Measurements from ENCODE around the gene ACKR2.

The ACKR2 gene

DNA sequence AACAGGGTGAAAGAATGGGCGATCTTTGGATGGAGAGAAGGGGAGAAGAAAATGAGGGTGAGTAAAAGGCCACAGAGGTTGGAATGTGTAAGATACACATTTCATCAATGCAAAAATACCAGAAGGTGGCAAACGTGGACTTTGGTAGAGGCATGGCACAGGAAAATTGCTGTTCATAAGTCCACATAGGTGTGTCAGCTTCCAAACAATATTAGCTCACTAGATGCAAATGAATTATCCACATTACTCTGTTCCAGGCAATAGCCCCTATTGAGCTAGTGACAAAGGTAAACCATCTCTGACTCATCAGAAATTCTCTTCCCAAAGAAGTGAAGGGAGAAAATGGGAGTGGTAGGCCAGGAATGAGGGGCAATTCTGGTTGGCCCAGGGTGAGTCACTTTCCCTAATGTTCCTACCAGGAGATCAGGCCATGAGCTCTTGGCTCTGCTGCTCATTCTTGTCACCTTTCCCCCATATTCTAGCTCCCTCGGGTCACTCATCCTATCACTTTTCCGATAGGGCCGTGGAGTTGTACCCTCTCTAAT is 19.9 kb downstream of the ACKR2 start:
- no peak for DNase-seq (ENCODE audit: low read depth in 4 of 4, low spot score in 1 of 4)

DNA sequence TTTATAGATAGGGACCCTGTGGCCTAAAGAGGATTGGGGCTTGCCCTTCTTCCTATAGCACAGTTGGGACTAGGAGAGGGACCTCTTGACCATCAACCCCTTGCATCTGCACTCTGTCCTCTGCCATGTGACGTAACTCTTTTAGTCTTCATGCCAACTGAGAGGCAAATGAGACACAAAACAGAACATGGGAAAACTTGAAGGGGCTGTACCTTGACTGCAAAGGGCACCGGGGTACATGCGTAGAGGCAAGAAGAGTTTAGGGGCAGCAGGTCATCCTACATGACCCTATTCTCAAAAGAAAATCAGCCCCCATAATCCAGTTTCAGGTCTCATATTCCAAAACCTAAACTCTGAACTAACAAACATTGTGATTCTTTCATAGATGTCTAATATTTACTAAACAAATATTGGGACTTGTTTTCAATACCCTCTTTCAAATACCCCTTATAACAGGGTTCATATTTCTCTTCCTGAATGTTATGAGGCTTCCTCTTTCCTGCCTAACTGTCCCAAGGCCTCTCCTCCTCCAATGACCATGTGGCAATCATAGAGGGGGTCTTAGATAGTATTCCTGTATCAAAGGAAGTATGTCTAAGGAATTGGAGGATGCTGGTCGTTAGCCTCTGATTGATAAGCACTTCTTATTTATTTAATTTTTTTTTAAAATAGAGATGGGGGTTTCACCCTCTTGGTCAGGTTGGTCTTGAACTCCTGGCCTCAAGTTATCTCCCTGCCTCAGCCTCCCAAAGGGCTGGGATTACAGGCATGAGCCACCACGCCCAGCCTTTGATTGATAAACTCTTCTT is 20.6 kb downstream of the ACKR2 start:
- DNase-seq (ENCODE audit: low read depth in 4 of 4, low spot score in 1 of 4) = no peak

DNA sequence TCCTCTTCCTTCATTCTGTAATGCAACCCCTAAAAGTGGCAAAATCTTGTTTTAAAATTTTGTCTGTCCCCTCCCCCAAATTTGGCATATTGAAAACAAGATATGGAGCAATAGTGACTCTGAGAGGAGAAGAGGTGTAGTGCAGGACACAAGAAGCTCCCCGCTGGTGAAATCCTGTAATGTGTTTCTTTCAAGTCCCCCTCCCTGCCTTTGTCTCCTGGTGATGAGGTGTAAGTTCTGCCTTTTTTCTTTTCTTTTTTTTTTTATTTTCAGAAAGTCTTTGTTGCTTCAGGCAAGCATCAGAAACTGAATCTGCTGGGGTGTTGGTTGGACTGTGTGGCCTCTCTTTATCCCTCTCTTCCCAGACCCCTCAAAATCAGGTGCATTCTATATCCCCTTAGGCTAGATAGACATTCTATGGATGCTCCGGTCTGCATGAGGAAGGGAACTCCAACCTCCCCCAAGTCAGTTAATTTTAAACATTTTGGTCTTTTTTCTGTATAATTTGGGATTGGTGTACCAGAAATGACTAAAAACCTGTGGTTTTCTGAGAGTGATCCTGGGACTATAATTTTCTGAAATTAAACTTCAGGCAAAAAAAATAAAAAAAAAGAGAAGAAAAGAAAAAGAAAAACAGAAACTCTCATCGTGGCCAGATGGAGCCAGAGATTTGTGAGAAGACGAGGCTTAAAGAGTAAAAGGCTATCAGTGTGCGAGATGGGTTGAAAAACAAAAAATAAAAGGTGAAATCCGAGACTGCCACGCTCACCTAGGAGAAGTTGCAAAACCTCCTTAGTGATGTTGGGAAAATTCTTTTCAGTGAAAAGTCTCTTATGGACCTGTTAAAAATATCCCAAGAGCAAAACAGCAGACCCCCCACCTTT is 21.4 kb downstream of the ACKR2 start:
- no peak for DNase-seq (ENCODE audit: low read depth in 4 of 4, low spot score in 1 of 4)

DNA sequence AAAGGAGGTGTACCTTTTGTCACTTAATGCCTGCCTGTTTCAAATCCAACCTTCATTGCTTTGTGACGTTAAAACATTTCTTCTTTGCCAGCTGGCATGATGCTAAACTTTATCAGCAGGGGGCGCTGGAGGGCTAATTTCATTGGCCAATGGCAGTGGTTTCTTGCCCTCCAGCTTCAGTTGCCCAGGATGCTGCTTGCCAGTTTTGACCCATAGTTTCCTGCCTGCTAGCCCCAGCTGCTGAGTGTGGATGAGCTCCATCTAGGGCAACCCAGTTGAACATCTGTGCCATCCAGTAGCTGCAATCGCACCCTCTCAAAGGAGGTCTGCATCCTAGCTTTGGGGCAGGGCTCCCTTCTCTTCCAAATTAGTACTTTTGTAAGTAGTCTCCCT is 22.1 kb downstream of the ACKR2 start:
- peak; percentile 52 to 73 (median 65) for DNase-seq (ENCODE audit: low read depth in 4 of 4, low spot score in 1 of 4)

DNA sequence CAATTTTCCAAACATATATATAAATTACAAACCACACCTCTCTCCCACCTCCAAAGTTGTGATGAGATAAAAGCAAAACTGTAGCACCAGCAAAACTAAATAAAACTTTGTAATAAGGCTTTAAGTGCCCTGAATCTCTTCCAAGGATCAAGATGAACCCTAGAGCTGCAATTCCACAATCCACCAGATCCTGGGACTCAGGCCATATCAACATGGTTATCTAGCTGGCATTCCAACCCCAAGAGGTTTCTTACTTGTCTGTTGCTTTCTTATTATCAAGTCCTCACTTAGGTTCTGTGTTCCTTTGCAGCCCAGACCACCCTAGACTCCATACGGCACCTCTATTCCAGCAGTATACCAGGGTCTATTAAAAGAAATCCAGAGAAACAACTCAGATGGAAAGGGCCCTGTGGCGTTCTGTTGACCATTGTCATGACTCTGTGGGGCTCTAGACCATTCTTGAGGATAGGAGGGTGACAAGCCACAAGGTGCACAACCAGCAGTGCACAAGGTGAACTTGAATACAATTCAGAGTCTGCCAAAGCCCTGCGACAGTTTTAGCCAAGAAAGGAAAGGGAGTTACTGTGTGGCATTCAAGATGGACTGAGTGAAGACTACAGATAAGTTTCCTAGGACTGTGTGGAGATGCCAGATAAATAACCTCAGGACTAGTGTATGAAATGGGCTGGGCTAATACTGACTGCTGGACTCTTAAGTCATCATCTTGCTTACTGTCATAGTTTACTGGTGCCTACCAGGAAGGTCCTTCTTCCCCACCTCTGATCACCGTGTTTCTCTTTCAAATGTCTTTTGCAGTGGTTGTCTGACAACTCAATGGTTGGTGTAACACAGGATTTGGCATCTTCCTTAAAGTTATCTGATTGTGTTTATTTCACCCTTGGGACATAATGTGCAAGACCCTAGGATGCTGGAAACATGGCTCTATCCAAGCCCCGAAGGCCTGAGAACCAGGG is 27.2 kb downstream of the ACKR2 start:
- no peak for DNase-seq (ENCODE audit: low read depth in 4 of 4, low spot score in 1 of 4)

DNA sequence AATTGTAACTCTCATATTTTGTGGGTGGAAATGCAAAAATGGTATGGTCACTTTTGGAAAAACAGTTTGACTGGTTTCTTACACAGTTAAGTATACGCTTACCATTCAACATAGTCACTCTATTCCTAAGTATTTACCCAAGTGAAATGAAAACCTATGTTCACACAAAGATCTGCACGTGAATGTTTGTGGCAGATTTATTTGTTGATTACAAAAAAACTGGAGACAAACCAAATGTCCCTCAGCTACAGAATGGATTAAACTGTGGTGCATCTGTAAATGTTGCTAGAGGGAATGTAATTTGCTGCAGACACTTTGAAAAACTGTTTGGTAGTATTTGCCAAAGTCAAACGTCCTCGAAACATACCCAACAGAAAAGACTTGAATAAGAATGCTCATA is 29.3 kb downstream of the ACKR2 start:
- no peak for DNase-seq (ENCODE audit: low read depth in 4 of 4, low spot score in 1 of 4)

DNA sequence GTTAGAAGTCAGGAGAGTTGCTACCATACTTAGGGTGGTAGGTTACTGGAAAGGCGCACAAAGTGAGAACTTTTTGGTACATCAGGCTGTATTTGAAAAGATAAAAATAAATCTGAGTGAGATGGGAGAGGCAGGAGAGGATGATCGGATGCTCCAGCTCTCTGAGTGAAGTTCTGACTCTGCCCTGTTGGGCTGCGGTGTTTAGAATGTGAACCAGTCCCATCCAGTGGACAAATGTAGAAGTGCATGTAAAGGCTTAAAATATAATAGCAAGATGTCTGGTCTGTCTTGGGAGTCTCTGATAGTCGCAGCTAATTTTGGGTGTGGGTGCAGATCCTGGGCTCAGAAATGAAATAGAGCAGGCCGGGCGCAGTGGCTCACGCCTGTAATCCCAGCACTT is 30.4 kb downstream of the ACKR2 start:
- no peak for DNase-seq (ENCODE audit: low read depth in 4 of 4, low spot score in 1 of 4)

DNA sequence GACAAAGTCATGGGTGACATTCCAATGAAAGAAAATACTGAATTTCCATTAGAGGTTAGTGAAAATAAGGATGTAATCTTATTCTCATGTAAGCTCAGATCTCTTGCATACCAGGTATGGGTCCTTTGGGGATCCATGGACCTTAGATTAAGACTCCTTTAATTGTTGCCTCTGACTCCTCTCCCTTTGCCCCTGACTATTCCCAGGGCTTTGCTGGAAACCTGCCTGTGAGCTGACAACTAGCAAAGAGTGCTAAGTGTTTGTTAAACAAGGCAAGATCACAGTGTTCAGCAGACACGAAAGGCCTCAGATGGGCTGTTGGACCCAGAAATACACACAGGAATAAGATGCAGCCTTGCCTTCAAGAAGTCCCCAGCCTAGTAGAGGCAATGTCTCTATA is 32.1 kb downstream of the ACKR2 start:
- no peak for DNase-seq (ENCODE audit: low read depth in 4 of 4, low spot score in 1 of 4)

DNA sequence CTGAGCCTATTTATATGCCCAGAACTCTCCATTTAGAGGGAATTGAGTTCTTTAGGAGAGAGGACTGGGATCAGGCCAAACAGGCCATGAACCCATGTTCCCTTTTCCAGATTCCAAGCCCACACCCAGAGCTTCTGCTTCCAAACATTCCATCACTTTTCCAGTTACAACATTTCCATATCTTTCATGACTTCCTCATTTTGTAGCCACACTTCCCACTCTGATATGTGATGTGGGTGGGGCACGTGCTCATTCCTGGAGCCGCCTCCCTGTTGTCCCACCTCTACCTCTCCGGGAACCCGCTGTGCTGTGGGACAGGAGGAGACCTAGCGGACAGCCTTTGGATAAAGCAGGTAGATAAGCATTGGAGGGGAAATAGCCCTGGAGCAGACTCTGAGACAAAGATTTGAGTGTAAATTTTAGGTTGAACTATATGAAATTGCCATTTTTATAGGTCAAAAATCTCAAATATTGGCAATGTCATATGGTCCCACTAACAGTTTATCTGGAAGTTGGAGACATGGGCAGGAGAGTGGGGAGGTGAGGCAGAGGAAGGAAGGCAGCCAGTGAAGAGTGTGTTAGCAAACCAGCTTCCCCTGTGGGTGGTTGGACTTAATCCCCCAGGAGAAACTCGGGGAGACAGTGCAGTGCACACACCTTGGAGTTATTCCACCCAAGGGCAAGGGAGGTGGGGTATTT is 34.6 kb downstream of the ACKR2 start:
- no peak for DNase-seq (ENCODE audit: low read depth in 4 of 4, low spot score in 1 of 4)

DNA sequence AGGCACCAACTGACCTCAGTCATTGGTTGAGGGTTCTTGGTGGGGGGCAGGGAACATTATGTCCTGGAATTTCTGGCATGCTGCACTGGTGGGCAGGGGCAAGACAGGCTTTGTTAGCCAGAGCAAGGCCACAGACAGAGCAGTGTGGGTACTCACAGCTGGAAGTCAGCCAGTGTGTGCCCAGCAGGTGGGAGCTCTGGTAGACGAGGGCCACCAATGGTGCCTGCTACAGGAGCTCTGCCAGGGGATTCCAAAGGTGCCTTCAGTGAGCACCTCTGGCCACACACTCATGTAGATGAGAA is 35.1 kb downstream of the ACKR2 start:
- no peak for DNase-seq (ENCODE audit: low read depth in 4 of 4, low spot score in 1 of 4)

DNA sequence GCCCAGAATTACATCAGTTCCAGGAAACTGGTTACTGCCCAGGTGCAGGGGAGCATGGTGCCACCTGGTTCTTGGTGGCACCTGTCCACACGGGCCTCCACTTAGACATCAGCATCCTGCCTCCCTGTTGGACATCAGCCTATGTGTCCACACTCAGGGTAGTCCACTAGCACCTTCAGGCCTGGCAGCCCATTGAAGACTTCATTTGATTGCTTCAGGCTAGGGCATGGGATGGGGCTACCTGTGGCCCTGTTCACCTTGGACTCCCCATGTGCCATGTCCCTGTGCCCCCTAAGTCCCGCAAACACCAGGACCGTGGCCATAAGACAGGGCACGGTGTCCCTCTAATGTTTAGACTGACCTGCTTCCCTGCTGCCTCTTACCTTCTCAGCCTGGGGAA is 35.6 kb downstream of the ACKR2 start:
- DNase-seq (ENCODE audit: low read depth in 4 of 4, low spot score in 1 of 4) = no peak

DNA sequence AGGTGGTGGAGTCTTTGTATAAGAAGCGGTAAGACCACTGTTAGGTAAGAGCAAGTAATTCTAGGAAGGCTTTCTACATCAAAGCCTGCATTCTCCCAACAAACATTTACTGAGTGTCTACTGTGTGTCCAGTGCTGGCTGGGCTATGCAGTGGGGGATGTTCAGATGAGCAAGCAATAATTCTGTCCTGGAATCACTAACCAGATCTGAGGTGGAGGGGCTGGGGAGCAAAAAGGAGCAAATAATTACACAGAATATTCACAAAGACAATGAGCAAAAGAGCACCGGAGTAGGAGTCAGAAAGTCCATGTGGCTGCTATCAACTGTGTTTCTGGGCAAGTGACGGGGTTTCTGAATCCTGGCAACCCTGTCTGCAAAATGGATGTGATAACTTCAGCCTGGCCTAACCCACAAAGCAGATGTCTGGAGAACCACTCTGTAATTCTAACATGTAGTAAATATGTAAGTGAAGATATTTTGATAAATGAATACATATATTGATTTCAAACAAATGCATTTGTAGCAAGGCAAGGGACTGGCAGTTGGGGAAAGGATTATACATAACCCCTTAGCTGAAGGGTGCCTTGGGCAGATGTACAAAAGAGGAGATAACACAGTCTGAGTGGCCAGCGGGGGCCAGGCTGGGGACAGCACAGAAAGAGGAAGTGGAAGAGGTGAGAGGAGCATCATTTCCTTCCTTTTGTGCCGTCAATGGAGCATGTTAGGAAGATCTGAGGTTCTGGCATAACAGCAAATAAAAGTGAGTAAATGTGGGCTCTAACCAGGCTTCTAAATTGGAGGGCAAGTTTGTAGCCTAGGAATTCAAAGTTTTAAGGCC is 37.7 kb downstream of the ACKR2 start:
- no peak for DNase-seq (ENCODE audit: low read depth in 4 of 4, low spot score in 1 of 4)

DNA sequence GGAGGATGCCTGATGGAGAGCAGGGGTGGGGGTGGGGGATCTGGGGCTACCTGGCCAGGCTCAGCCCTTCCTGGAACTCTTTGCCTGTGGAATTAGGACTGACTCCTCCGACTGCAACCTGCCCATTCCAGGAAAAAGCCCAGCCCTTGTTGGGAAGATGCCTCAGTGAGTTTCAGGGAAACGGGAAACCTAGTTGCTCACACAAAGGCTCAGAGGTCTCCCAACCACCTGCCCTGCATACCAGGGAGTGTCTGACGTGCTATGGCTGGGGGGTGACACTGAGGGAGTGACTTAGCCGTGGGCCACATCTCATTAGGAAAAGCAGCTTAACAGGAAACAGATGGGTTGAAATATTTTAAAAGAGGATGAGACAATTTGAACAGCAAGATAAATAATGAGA is 38.5 kb downstream of the ACKR2 start:
- no peak for DNase-seq (ENCODE audit: low read depth in 4 of 4, low spot score in 1 of 4)

DNA sequence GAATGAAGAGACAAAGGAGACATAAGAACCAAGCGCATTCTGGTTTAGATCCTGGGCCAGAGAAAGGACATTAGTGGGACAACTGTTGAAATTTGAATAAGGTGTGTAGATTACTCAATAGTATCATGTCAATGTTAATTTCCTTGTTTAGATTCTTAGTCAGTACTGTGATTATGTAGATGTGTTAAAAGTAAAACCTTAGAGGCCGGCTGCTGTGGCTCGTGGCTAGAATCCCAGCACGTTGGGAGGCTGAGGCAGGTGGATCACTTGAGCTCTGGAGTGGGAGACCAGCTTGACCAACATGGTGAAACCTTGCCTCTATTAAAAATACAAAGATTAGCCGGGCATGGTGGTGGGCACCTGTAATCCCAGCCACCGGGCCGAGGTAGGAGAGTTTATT is 39.8 kb downstream of the ACKR2 start:
- no peak for DNase-seq (ENCODE audit: low read depth in 4 of 4, low spot score in 1 of 4)

DNA sequence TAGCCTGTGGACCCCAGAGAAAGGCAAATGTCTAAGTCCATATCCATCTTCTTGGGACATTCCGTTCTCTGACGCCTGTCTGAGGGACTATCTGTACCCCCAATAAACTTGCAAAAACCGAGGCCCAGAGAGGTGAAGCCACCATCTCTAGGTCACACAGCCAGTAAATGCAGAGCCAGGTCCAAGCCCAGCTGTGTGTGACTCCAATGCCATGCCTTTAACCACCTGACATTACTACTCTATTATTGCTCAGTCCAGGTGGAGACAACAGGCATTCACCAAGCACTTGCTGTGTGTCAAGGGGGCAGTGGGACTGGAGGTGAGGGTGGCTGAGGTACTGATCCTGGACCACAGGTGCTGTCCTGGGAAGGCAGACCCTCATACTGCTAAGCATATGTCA is 41.0 kb downstream of the ACKR2 start:
- no peak for DNase-seq (ENCODE audit: low read depth in 4 of 4, low spot score in 1 of 4)

DNA sequence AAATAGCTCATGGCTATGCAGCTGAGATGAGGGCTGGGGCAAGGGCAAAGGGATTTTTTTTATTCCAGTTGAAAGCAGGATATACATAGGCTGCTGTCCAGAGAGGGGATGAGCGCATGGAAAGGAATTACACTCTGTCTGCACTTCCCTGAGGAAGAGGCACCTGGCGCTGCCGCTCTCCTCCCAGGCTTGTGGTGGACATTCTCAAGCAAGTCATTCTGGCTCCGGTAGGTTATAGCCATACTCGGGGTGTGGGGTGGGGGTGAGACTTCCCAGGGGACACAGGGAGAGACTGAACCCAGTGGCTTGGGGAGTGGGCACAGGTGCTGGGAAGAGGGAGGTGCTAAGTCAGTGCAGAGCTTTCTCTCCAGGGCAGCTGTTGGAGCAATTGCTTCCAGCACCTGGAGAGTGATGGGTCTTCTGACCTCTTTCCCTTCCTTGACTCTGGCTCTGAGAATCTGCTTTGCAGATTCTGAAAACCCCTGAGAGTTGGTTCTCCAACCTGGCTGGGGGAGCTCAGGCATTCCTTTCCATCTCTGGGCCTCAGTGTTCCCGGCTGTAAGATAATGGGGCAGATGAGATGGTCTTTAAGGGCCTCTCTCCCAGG is 42.1 kb downstream of the ACKR2 start:
- no peak for DNase-seq (ENCODE audit: low read depth in 4 of 4, low spot score in 1 of 4)

DNA sequence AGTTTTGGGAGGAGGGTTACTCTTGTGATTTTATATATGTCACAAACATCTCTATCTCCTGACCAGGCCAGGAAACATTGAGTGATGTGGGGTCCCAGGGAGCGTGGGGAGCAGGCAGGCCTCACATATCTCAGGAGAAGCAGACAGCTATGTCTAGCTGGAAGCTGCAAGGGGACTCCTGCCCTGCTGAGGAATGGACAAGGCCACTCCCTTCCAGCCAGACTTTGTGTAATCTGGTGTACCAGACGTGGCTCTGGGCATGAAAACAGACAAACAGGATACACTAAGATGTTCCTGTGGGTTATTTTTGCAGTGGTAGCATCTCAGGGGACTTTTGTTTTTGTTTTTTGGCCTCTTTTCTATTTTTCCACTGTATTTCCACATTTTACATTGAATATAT is 43.2 kb downstream of the ACKR2 start:
- DNase-seq (ENCODE audit: low read depth in 4 of 4, low spot score in 1 of 4) = no peak

DNA sequence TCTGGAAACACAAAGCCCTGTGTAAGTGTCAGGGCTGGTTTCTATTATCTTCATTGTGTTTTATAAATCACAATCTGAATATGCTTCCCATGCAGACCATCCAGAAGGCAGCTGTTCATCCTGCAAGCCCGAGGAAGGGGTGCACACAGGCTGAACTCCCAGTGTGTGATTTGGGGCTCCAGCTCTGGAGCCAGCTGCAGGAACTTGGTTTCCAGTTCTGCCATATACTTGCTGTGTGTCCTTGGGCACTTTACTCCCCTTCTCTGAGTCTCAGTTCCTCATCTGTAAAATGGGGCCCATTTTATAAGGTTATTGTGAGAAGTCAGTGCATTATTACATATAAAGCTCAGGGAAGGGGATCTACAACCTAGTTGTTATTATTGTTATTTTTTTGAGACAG is 43.8 kb downstream of the ACKR2 start:
- no peak for DNase-seq (ENCODE audit: low read depth in 4 of 4, low spot score in 1 of 4)

DNA sequence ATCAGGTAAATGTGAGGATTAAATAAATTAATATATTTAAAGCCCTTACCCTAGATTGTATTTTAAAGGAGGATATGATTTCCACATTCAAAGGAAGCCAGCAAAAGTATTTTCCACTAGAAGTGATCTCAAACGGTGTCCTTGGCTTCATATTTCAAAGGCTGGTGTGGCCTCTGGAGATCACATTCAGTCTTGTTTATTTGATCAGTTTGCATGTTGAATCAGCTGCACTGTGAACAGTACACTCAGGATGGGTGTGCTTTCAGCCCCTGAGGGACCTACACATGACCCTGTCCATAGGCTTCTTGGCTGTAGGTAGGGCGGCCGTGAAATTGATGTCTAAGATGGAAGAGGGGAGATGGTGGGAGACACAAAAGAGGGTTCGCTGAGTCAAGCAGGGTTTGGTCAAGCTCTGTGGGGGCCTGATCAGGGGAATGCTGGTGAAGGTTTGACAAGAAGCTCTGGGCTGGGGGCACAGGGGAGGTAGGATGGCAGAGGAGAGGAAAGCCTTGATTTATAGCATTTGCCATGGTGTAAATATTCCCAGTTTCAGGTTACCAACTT is 44.6 kb downstream of the ACKR2 start:
- DNase-seq (ENCODE audit: low read depth in 4 of 4, low spot score in 1 of 4) = no peak
